ENCODE results near the gene SNRPE.

The SNRPE gene

GRCh38 chr1:203880606-203881005 is 19.2 kb downstream of the SNRPE start:
- no peak for DNase-seq

DNA sequence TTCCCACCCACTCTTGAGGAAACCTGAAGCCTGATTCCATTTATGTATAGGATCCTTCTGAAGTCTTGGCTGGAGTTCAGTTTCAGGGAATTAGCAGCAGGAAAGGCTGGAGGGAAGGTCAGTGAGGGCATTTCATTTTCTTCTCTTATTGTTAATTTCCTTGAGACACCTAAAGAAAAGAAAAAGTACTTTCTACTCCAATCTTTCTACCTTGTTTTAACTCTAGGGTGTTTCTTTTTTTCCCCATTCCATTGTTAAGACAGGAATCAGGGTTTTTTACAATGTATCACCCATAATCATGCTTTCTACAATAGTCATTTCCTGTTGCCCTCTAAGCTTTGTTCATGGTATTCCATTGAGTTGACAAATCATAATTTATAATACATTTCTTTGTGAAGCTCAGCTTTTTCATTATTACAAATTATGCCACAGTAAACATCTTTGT is 27.4 kb downstream of the SNRPE start:
- DNase-seq: peak; percentile 75

DNA sequence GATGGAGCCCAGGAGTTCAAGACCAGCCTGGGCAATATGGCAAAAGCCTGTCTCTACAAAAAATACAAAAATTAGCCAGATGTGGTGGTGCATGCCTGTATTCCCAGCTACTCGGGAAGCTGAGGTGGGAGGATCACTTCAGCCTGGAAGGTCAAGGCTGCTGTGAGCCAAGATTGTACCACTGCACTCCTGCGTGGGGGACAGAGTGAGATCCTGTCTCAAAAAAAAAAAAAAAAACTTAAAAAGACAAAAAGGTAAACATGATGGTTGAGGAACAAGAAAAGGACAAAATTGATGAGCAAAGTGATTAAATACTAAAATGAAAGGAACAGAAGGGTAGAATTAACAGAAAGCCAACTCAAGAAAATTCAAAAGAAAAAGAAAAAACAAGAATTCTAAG is 30.6 kb downstream of the SNRPE start:
- no peak for DNase-seq

GRCh38 chr1:203898458-203899352 is 37.3 kb downstream of the SNRPE start:
- DNase-seq: no peak

DNA sequence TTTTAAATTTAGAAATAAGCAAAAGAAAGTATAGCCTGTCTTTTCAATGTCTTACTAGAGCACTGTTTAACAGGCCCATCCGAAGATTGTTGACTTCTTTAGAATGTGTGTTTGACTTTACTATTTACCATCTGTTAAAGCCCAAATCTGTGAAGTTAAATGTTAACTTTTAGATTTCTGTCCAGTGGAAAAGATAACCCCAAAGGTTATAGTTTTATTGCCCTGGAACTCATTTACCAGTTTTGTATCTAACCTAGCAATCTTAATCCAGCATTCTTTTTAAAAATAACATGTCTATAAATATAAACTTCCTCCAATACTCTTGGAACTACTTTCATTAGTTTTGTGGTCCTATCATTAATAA is 37.9 kb downstream of the SNRPE start:
- DNase-seq: no peak

DNA sequence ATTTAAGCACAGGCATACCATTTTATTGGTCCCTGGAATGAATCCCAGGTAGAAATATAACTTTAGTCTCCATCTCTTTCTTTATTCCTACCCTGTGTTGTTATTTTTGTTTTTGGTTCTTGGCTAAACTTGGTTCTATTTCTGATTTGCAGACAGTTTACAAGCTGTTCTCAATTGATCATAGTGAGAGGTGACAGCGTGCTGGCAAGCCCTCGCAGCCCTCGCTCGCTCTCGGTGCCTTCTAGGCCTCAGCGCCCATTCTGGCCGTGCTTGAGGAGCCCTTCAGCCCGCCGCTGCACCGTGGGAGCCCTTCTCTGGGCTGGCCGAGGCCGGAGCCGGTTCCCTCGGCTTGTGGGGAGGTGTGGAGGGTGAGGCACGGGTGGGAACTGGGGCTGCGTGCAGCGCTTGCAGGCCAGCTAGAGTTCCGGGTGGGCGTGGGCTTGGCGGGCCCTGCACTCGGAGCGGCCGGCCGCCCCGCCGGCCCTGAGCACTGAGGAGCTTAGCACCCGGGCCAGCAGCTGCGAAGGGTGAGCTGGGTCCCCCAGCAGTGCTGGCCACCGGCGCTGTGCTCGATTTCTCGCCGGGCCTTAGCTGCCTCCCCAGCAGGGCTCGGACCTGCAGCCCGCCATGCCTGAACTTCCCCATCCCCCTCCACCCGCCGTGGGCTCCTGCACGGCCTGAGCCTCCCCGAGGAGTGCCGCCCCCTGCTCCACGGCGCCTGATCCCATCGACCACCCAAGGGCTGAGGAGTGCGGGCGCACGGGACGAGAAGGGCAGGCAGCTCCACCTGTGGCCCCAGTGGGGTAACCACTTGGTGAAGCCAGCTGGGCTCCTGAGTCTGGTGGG is 38.7 kb downstream of the SNRPE start:
- no peak for DNase-seq

DNA sequence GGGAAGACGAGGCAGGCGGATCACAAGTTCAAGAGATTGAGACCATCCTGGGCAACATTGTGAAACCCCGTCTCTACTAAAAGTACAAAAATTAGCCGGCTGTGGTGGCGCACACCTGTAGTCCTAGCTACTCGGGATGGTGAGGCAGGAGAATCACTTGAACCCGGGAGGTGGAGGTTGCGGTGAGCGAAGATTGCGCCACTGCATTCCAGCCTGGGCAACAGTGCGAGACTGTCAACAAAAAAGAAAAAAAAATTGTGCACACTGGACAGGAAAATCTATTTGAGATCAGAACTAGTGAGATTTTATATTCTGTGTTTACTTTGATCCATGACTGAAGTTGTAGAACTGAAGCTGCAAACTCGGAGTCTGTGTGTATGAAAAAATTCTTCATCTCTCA is 40.2 kb downstream of the SNRPE start:
- DNase-seq: no peak

GRCh38 chr1:203905275-203905674 is 43.9 kb downstream of the SNRPE start:
- DNase-seq: no peak

GRCh38 chr1:203906932-203907331 is 45.5 kb downstream of the SNRPE start:
- peak; percentile 91 for DNase-seq

GRCh38 chr1:203907901-203908300 is 46.5 kb downstream of the SNRPE start:
- no peak for DNase-seq

DNA sequence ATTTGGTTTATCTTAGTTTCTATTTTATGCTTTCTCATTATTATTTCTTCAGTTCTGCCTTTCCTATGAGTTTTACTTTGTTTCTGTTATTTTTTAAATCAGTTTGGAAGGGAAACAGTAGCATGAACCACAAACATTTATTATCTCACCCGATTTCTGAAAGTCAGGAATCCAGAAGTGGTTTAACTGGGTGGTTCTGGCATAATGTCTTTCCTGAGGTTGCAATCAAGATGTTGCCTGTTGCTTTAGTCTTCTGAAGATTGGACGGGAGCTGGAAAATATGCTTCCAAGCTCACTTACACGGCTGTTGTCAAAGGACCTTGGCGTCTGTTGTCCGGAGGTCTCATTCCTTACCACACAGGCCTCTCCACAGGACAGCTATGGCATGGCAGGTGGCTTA is 50.4 kb downstream of the SNRPE start:
- DNase-seq: peak; percentile 58

GRCh38 chr1:203913073-203913521 is 51.7 kb downstream of the SNRPE start:
- DNase-seq: peak; percentile 45

GRCh38 chr1:203914292-203914691 is 52.9 kb downstream of the SNRPE start:
- no peak for DNase-seq

DNA sequence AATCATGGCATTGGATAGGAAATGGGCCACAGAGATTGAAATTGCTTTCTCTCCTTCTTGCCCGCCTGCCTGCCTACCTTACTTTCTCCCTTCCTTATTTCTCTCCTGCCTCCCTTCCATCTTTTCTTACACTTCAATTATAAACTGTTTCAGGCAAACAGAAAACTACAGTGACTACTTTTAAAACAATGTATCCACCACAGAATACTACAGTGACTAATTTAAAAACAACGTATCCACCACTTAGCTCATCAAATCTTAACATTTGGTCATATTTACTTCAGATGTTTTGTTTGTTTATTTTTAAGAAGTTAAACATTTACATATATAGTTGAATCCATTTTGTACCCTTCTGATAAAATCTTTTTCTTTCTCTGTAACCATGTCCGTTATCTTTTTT is 54.4 kb downstream of the SNRPE start:
- peak; percentile 54 for DNase-seq

DNA sequence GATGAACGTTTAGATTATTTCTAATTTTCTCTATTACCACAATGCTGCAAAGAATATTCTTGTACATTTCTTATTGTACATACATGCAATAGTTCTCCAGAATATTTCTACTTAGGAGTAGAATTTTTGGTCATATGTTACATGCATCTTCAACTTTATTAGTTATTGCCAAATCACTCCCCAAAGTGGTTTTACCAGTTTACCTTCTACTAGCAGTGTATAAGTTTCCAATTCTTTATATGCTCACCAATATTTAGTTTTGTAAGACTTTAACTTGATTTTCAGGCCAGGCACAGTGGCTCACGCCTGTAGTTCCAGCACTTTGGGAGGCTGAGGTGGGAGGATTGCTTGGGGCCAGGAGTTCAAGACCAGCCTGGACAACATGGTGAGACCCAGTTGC is 55.4 kb downstream of the SNRPE start:
- DNase-seq: no peak
